NCI-H1105 treated with DMSO at 0.1 percent for 48 hours (cell line): ENCODE data around the gene MLIP.

ENCODE experiments used
- DNase-seq: peaks from one replicate; lab custom pipeline; 2025; lab: John Stamatoyannopoulos, UW

MLIP gene

DNA sequence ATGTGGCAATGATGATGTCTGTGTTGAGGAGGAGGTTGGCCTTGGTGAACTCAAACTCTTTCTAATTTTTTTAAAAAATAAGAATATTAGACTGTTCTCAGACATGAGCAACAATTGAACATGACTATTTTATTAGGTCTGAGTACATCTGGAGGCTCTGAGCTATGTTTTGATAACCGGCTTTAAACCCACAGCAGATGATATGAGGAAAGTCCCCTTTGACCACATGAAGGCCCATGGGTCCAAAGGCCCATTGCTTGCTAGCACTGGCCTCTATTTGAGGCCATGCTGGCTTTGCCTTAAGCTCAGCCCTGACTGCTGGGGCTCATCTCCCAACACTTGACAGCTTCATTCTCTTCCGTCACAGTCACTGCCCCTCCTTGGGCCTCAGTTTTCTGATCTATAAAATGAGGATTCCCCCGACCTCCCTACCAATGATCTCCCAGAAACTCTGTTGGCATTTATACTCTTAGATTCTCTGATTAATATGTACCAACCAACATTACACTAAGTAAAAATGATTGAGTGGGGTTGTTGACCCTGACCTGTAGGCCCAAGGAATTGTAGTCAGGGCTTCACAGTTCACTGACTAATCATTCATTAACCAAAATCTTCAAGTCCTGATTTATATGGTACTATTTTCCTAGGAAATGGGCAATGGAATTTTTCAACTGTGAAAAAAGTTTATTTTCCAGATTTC lies 173.1 kb downstream of the MLIP start:
- no peak for DNase-seq

DNA sequence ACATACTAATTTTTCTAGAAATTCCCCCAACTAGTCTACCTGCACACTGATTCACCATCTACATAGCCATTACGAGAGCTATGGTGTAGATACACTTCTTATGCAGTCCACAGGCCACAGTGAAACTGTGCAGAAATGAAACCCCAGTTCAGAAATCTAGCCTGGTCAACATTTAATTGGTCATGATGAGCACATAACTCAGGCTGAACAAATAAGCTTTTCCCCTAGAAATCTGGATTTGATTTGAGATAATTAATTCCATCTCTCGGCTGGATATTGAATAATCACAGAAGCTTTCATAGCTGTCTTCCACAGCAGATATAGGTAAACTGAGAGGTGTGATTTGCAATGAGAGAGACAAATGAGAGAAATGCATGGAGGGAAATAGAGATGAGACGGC lies 174.4 kb downstream of the MLIP start:
- no peak for DNase-seq

DNA sequence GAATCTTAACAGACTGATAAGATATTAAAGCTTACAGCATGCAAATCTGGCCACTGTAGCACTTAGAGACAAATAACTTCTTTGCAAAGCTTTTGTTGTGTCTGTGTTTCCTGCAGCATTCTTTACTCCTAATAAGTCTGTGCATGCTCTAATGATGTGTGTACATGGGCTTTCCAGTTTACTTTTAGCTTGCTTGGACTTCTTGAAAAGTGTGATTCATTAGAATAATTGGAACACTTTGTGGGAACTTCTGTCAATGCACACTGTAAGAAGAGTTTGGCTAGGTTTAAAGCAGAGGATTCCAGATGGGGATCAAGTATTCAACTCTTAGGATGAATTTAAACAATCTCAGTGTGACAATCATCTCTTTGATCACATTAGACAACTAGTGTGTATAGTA lies 174.9 kb downstream of the MLIP start:
- DNase-seq = no peak

DNA sequence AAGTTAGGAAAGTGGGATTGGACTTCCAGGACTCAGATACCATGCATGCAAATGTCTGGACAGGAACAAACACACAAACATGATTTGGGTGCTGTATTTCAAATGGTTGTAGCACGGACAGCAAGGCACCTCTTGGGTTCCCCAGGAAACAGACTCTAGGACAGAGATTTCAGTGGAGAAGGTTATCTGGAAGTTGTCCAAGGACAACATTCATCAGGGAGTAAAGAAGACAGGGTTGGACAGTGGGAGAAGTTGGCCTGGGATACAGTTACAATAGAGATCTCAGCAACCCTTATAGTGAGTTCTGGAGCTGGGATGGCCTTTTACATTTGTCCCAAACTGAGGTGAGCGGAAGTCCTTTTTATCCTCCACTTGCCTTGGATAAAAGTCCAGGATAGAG lies 177.2 kb downstream of the MLIP start:
- DNase-seq = no peak

DNA sequence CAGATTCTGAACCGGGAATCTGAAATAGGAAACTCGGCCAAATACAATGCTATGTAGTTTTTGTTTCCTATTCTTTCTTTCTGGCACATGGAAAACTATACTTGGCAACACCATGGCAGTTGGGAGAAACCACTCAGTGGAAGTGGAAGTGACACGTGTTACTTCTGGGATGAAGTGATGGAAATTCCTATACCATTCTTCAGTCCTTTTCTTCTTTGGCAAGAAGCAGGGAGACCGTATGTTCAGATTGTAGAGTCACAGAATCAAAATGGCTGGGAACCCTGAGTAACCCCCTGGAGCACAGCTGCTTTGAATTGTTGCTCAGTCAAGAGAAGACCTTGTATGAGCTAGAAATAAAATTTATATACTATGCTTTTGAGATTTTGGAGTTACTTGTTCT lies 178.2 kb downstream of the MLIP start:
- no peak for DNase-seq

DNA sequence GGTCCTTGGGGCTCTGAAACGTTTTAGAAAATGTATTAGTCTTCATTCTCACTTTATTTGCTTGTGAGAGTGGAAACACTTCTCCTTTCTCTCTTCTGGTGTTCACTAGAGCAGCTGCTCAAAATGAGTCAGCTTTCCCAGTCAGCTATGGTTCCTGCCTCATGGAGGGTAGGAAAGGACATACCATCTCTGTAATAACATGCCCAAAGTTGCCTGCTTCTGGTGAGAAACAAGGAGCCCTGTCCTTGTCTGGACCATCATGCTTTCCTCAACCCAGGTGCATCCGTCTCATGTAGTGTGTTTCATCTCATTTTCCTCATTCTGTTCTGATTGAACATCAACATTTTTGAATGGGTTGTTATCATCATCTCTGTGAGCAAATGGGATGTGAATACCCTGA lies 179.9 kb downstream of the MLIP start:
- DNase-seq = no peak

DNA sequence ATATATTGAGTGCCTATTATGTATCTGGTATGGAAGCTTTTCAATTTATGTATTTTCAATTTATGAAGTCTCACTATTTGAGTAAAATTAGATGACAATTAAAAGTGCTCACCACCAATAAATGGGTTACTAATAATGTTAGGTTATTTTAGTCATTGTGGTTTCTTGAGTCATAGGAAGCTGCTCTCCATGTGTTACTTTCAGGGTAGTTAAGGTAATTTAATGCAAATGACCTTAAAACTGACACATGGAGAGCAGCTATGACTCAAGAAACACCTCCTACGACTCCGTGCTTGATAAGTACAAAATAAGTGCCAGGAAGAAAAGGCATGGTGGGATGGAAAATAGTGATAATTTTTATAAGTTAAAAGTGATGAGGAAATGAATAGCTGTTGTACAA lies 180.5 kb downstream of the MLIP start:
- no peak for DNase-seq

DNA sequence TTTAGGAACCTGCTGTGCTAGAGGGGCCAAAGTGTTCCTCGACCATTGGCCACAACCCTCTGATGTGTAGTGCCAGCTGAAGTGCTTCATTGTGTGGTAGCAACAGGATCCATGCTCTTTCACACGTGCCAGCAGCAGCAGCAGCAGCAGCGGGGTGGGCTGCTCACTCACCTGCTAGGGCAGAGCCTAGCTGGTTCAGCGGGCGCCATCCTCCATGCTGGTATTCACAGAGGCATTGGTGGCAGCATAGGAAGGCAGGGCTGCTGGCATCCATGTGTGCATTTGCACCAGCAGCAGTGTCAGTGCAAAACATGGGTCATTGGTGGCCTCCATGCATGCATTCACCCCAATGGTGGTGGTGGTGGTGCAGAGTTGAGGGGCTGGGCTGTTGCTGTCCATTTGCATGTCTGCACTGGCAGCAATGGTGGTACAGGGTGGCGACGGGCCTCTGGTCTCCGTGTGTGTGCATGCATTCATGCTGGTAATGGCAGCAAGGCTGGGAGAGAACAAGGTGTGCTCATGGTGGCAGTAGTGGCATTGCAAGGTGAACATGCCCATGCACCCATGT lies 183.8 kb downstream of the MLIP start:
- no peak for DNase-seq

DNA sequence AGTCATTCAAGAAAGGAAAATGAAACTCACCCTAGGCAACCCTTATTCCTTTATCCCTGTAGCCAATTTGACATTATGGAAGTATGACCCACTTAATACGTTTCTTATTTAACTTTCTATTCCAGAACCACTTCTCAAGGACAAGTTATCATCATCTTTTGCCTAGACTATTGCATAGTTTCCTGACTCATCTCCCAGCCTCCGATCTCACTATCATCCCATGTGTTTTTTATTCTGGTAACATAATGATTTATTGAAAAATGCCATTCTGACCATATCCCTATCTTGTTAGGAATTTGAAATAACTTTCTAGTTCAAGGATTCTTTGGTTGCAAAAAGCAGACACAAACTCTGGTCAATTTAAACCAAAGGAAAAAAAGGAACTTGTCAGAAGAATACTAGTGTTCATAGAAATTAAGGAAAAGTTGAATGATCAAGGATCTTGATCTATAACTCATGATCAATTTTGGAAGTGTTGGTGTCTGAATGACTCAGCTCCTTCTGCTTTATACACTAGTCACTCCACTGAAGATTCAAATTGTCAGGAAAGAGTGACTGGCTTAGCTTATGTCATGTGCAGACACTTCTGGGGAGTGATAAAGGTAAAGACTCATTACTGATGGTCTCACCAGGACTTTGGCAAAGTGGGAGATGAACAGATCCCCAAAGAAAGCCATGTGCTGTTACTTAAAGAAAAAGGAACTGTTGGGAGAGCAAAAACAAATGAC lies 188.5 kb downstream of the MLIP start:
- no peak for DNase-seq

DNA sequence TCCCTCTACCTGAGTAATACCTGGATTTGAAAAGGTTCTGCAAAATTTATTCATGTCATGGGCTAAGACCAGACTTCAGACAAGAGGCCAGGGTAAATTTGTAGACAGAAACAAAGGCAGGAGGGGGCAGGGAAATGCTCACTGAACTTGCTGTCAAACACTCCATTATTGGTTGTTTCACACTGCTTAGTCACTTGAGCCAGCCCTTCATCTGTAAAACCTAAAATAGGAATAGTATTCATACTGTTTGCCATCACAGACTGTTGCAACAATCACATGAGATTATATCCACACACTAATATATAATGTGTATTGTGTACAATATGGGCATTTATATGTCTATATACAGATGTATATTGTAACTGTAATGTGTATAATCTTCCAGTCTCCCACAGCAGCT lies 190.5 kb downstream of the MLIP start:
- DNase-seq = no peak

DNA sequence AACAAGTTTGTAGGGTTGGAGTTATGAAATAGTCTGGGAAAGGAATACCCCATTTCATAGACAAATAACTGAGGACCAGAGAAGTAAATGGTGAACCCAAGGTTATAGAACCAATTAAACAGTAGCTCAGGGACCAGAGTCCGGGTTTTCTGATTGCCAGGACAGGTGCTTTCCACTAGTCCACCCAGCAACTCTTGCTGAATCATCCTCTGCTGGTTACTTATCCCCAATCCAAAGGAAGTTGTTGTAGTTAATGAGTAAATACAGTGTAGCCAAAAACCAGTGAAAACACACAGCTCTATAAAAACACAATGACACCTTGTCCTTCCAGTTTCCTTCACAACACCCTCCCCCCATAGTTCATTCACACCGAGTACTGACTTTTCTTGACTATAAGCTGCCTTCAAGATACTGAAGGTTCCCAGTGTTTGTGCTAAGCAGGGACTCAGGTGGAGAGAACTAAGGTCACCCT lies 196.2 kb downstream of the MLIP start:
- no peak for DNase-seq

DNA sequence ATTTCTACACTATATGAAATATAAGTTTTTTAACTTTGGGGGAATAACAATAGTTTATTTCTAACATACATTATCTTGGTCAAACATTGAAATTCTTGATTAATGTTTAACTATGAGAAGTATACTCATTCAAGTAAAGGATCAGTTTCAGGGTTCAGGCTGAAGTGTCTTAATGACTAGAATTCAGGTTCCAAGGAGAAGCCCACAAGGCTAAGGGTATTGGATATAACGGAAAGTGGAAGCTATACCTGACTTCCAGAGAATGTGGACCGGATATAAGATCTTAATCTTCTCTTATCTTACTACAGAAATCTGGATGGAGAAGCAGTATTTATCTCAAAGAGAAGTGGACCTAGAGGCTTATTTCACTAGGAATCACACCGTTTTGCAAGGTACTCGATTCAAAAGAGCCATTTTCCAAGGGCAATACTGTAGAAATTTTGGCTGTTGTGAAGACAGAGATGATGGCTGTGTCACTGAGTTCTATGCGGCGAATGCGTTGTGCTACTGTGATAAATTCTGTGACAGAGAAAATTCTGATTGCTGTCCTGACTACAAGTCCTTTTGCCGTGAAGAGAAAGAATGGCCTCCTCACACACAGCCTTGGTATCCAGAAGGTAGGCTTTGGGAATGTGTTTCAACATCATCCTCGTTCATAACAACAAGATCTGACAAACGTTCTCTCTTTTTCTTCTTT lies 197.2 kb downstream of the MLIP start, which contains the start of gene TINAG:
TSS of gene TINAG (plus strand) at position 153 of the 697 bp plus-strand sequence. CDS start at position 263, 110 bp downstream.
- no peak for DNase-seq

DNA sequence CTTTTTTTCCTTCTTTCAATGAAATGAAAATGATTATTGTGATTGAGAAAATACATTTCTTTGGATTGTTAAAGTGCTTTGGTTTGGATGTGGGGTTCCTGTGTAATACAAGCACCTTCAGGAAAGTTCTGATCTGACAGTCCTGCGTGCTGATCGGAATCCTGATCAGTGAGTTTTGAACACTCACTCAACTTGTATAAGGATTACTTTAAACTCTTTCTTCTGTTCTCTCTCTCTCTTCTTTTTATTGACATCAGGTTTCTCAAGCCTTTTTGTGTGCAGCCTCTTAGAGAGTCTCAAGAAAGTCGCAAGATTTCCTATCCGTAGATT lies 197.7 kb downstream of the MLIP start:
- DNase-seq = no peak

DNA sequence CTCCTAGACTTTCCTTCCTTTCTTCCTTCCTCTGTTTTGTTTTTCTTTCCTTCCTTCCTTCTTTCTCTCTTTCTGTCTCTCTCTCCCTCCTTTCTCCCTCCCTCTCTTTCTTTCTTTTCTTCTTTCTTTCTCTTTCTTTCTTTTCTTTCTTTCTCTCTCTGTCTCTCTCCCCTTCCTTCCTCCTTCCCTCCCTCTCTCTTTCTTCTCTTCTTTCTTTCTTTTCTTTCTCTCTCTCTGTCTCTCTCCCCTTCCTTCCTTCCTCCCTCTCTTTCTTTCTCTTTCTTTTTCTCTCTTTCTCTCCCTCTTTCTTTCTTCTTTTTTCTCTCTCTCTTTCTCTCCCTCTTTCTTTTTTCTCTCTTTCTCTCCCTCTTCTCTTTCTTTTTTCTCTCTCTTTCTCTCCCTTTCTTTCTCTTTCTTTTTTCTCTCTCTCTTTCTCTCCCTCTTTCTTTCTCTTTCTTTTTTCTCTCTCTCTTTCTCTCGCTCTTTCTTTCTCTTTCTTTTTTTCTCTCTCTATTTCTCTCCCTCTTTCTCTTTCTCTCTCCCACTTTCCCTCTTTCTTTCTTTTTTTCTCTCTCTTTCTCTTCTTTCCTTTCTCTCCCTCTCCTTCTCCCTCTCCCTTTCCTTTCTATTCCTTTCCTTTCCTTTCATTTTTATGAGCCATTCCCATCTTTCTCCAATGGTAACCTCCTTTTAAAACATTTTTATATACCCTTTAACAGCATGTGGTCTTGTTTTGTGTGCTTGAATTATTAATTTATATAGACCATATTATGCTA lies 199.3 kb downstream of the MLIP start:
- no peak for DNase-seq

DNA sequence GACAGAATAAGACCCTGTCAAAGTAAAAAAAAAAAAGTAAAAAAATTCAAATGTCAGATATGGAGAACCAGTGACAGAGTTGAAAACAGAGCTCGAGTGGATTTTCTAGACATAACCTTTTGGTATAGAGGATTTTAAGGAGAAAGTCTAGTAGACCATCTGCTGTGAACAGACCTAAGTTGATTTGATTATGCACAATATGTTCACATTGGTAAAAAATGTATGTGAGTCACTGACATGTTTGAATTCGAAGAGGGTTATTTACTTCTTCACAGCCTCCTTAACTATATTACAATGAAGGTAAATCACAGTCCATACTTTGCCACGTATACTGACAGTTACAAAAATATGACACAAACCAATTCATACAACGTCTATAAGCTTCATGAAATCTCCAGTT lies 204.4 kb downstream of the MLIP start:
- DNase-seq = no peak
